Panc1 (cell line): ENCODE results near the gene KRT83. TPM values are rescaled to one million over a fixed set of nuclear protein-coding genes. Genes with fewer than 3 reads are reported as not detected.

Experiments
- ATAC-seq: fragments of 200-7000 bp; cut with Tn5 transposase; 2 replicates; pipeline ENCODE4 v1.9.1; 2020; ENCODE audit warnings: mild to moderate bottlenecking, moderate library complexity
- BruUV-seq: library from RNA; stranded (reverse); fragments of 400-500 nt; replicated peaks from 2 replicates; lab custom pipeline; 2021; lab: Mats Ljungman, UMichigan
- CTCF ChIA-PET: fragments of 300-600 bp; sonication (Branson Sonifier 250); formaldehyde crosslinking; loops from one replicate; lab custom pipeline; 2022; ENCODE audit warnings: antibody characterized with exemption; lab: Charles Lee
- POLR2A ChIA-PET: fragments of 300-600 bp; sonication (Branson Sonifier 250); formaldehyde crosslinking; loops from one replicate; lab custom pipeline; 2022; ENCODE audit warnings: antibody characterized with exemption; lab: Charles Lee
- DNase-seq: peaks from one replicate; pipeline ENCODE4 v3.0.0-alpha.2; 2010; ENCODE audit warnings: low read depth, low spot score
- H3K27ac ChIP-seq: 2 replicates; pipeline ENCODE4 v1.5.1; 2011; ENCODE audit warnings: mild to moderate bottlenecking, low read length, inconsistent platforms
- H3K27me3 ChIP-seq: fragments of 200-500 bp; sonication (Bioruptor generic); 2 replicates; pipeline ENCODE4 v1.6.0; 2014; ENCODE audit warnings: low read length, inconsistent platforms; ENCODE audit not compliant: control insufficient read depth, insufficient read depth
- H3K36me3 ChIP-seq: fragments of 200-500 bp; sonication (Bioruptor generic); 2 replicates; pipeline ENCODE4 v1.5.1; 2014; ENCODE audit warnings: inconsistent platforms, mild to moderate bottlenecking, low read length, moderate library complexity; ENCODE audit not compliant: control insufficient read depth, insufficient read depth
- H3K4me1 ChIP-seq: 2 replicates; pipeline ENCODE4 v1.5.1; 2011; ENCODE audit warnings: inconsistent platforms, mild to moderate bottlenecking, low read length, moderate library complexity; ENCODE audit not compliant: control insufficient read depth, insufficient read depth
- H3K4me3 ChIP-seq, 2 experiments: 2 replicates each; pipeline ENCODE4 v1.5.1; 2011 to 2012; ENCODE audit warnings: low read depth in 2 of 2, low read length in 2 of 2, mild to moderate bottlenecking in 2 of 2, inconsistent platforms in 1 of 2, moderate library complexity in 1 of 2
- H3K9me3 ChIP-seq: fragments of 200-500 bp; sonication (Bioruptor generic); 2 replicates; pipeline ENCODE4 v1.5.1; 2014; ENCODE audit warnings: low read depth, mild to moderate bottlenecking, inconsistent platforms, low read length, moderate library complexity; ENCODE audit not compliant: control insufficient read depth, insufficient read depth
- CTCF ChIP-seq: fragments of 450-650 bp; IDR thresholded peaks from 2 replicates; pipeline ENCODE4 v1.5.1; 2017; ENCODE audit warnings: mild to moderate bottlenecking
- POLR2AphosphoS5 ChIP-seq: IDR thresholded peaks from 2 replicates; pipeline ENCODE4 v1.6.1; 2012; ENCODE audit warnings: mild to moderate bottlenecking, low read depth, low read length, moderate library complexity
- SIN3A ChIP-seq: IDR thresholded peaks from 2 replicates; pipeline ENCODE4 v1.6.1; 2012; ENCODE audit warnings: low read depth, mild to moderate bottlenecking, low read length, moderate library complexity, borderline replicate concordance; ENCODE audit not compliant: insufficient read depth
- TCF7L2 ChIP-seq: IDR thresholded peaks from 2 replicates; pipeline ENCODE4 v1.6.1; 2011; ENCODE audit warnings: mild to moderate bottlenecking, low read depth, low read length, inconsistent platforms
- in situ Hi-C: cut with HindIII; loops from 2 replicates; pipeline ENCODE4 v1.10.0; 2016; ENCODE audit warnings: low sequenced_read_pairs, low pct_unique_long_range_greater_than_20kb
- intact Hi-C: fragments of 100-400 bp; cut with micrococcal nuclease; formaldehyde crosslinking; loops from one replicate; pipeline ENCODE4 v1.10.0; 2022; ENCODE audit not compliant: unreplicated experiment
- total RNA-seq: library from RNA; stranded (reverse); gene quantifications from one replicate; pipeline ENCODE4 v1.2.1, GENCODE V29; 2021; ENCODE audit not compliant: unreplicated experiment
- TF ChIP-seq, protein P1 (sequence below), 2 experiments: IDR thresholded peaks; 2 replicates each; pipeline ENCODE4 v1.6.1; 2011 to 2012; ENCODE audit warnings: low read depth in 2 of 2, control low read depth in 1 of 2, low read length in 1 of 2, mild to moderate bottlenecking in 1 of 2, moderate library complexity in 1 of 2; ENCODE audit not compliant: insufficient read depth in 1 of 2

The KRT83 gene
- total RNA-seq, 1 experiment from 2014 or later, result 0.28 TPM

GRCh38 chr12:52300796-52301691 lies 20.2 kb downstream of the KRT83 start:
- CTCF ChIA-PET, result no interaction called here
- Histone ChIP-seq H3K4me3 (no peak overlapping the region), H3K27ac (no peak overlapping the region), H3K9me3 (no peaks in the 10 kb centered on the region), H3K36me3 (no peaks in the 10 kb centered on the region), H3K4me1 (no peaks in the 10 kb centered on the region), H3K27me3 (no peaks in the 10 kb centered on the region)
- in situ Hi-C loops (no loop called here), intact Hi-C loops (no loop called here)
- POLR2A ChIA-PET, result no interaction called here
- ATAC-seq, result no peak
- BruUV-seq, result TSS peak; percentile 49
- TF ChIP-seq, protein P1, sequence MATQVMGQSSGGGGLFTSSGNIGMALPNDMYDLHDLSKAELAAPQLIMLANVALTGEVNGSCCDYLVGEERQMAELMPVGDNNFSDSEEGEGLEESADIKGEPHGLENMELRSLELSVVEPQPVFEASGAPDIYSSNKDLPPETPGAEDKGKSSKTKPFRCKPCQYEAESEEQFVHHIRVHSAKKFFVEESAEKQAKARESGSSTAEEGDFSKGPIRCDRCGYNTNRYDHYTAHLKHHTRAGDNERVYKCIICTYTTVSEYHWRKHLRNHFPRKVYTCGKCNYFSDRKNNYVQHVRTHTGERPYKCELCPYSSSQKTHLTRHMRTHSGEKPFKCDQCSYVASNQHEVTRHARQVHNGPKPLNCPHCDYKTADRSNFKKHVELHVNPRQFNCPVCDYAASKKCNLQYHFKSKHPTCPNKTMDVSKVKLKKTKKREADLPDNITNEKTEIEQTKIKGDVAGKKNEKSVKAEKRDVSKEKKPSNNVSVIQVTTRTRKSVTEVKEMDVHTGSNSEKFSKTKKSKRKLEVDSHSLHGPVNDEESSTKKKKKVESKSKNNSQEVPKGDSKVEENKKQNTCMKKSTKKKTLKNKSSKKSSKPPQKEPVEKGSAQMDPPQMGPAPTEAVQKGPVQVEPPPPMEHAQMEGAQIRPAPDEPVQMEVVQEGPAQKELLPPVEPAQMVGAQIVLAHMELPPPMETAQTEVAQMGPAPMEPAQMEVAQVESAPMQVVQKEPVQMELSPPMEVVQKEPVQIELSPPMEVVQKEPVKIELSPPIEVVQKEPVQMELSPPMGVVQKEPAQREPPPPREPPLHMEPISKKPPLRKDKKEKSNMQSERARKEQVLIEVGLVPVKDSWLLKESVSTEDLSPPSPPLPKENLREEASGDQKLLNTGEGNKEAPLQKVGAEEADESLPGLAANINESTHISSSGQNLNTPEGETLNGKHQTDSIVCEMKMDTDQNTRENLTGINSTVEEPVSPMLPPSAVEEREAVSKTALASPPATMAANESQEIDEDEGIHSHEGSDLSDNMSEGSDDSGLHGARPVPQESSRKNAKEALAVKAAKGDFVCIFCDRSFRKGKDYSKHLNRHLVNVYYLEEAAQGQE (IDR thresholded peaks at IDR 0.05; ENCODE audit: insufficient read depth in 1 of 2, low read depth in 2 of 2, low read length in 1 of 2), result peak; percentile 86 to 88
- no peak for TF ChIP-seq TCF7L2
- DNase-seq, result no peak

- in situ Hi-C loops (no loop called here), intact Hi-C loops (no loop called here)
- no peak for DNase-seq
- H3K36me3 ChIP-seq, result no peaks in the 10 kb centered on the region
- TF ChIP-seq CTCF (no peak), SIN3A (no peak), TCF7L2 (no peak), POLR2AphosphoS5 (no peak)
- TF ChIP-seq, protein P1 (IDR thresholded peaks at IDR 0.05; ENCODE audit: insufficient read depth in 1 of 2, low read depth in 2 of 2, low read length in 1 of 2), result no peak
- ChIA-PET POLR2A (no interaction called here), CTCF (no interaction called here)
- H3K27ac ChIP-seq, result no peak overlapping the region
- no TSS peak for BruUV-seq
- no peaks in the 10 kb centered on the region for H3K9me3 ChIP-seq
- H3K4me3 ChIP-seq, result no peak overlapping the region
- no peaks in the 10 kb centered on the region for H3K27me3 ChIP-seq
- no peaks in the 10 kb centered on the region for H3K4me1 ChIP-seq
- ATAC-seq, result no peak
Measured at GRCh38 chr12:52298677-52299190, 22.5 kb downstream of the KRT83 start.
